Sigmoid colon (tissue), 7 donors: ENCODE measurements around the gene STPG1. TPM values are rescaled to one million over a fixed set of nuclear protein-coding genes. Genes with fewer than 3 reads are reported as not detected.

Experiments used
- DNase-seq: peaks from one replicate; pipeline ENCODE4 v3.0.0-alpha.2; 2019
- H3K27ac ChIP-seq, 4 donors: fragments of 200-600 bp; sonication (generic); one replicate each; pipeline ENCODE4 v1.5.1; 2016 to 2019; ENCODE audit warnings: mild to moderate bottlenecking in 1 of 4
- H3K27me3 ChIP-seq, 3 donors: fragments of 200-600 bp; sonication (generic); one replicate each; pipeline ENCODE4 v1.5.1; 2019; ENCODE audit warnings: mild to moderate bottlenecking in 1 of 3
- H3K36me3 ChIP-seq, 4 donors: fragments of 200-600 bp; sonication (generic); one replicate each; pipeline ENCODE4 v1.5.1; 2016 to 2019
- H3K4me1 ChIP-seq, 4 donors: fragments of 200-600 bp; sonication (generic); one replicate each; pipeline ENCODE4 v1.5.1; 2017 to 2019
- H3K4me3 ChIP-seq, 4 donors: fragments of 200-600 bp; sonication (generic); one replicate each; pipeline ENCODE4 v1.5.1; 2017 to 2019; ENCODE audit warnings: mild to moderate bottlenecking in 2 of 4, moderate library complexity in 1 of 4
- H3K9me3 ChIP-seq, 4 donors: fragments of 200-600 bp in 3 of 4; sonication (generic) in 3 of 4; one replicate each; pipeline versions ENCODE4 v1.5.1 to v1.6.1; 2013 to 2019
- CTCF ChIP-seq, 4 experiments: fragments of 450-650 bp in 3 of 4; fragments of 200-600 bp in 1 of 4; IDR thresholded peaks; one replicate each; pipeline ENCODE4 v1.5.1; 2016 to 2019; ENCODE audit warnings: antibody characterized with exemption in 4 of 4, mild to moderate bottlenecking in 3 of 4, moderate library complexity in 2 of 4
- EP300 ChIP-seq, 4 donors: sonication (generic); formaldehyde crosslinking; IDR thresholded peaks; one replicate each; pipeline ENCODE4 v1.6.1; 2017; ENCODE audit warnings: antibody characterized with exemption in 4 of 4
- POLR2A ChIP-seq, 2 donors: fragments of 450-650 bp; IDR thresholded peaks; one replicate each; pipeline ENCODE4 v1.6.1; 2016; ENCODE audit warnings: antibody characterized with exemption in 2 of 2, mild to moderate bottlenecking in 2 of 2, moderate library complexity in 2 of 2
- POLR2AphosphoS5 ChIP-seq, 4 donors: sonication (generic); formaldehyde crosslinking; IDR thresholded peaks; one replicate each; pipeline ENCODE4 v1.6.1; 2017; ENCODE audit warnings: antibody characterized with exemption in 4 of 4
- WGBS, 2 donors: extraction: QIAGEN DNeasy Blood & Tissue Kit; methylation state at CpG; one replicate each; pipeline ENCODE4 v1.1.7; 2013; 5-methylcytosine and 5-hydroxymethylcytosine counted together
- intact Hi-C: fragments of 100-400 bp; cut with DNase I; formaldehyde crosslinking; loops from one replicate; pipeline ENCODE4 v1.15.1; 2023
- polyA plus RNA-seq, 3 donors: library from polyadenylated mRNA; stranded (reverse); fragments of 200-250 nt; gene quantifications; one replicate each; pipeline ENCODE4 v1.2.3, GENCODE V29; 2013
- total RNA-seq, 4 donors: library from RNA; depleted of rRNA; stranded (reverse); fragments of >200 nt; gene quantifications; one replicate each; pipeline ENCODE4 v1.1.0, GENCODE V29; 2016
- donor health status: healthy with polysubstance abuse.
- donor health status: Bipolar disorder and iron deficiency.
- donor health status: healthy.

STPG1 gene
- total and polyA plus RNA-seq, 7 donors, result 2.3 to 12.7 (median 4.6) TPM

- DNase-seq, result no peak
- Histone ChIP-seq H3K27me3 (peaks cover 3 to 37% (median 12%) of the 10 kb centered on the region in 3 donors), H3K4me1 (peaks cover 0 to 14% (median 9%) of the 10 kb centered on the region in 4 donors), H3K9me3 (no peaks in the 10 kb centered on the region), H3K27ac (no peak overlapping the region), H3K4me3 (no peak overlapping the region), H3K36me3 (no peaks in the 10 kb centered on the region)
- WGBS, 2 donors, result 69 to 73% methylated on average over 3 of the region's 3 CpGs
- intact Hi-C loops, result no loop called here
- TF ChIP-seq POLR2A (IDR thresholded peaks at IDR 0.05) (no peak), CTCF (IDR thresholded peaks at IDR 0.05) (no peak), EP300 (IDR thresholded peaks at IDR 0.05) (no peak), POLR2AphosphoS5 (IDR thresholded peaks at IDR 0.05) (no peak)
Measured at GRCh38 chr1:24316645-24317044, 96.9 kb downstream of the STPG1 start.

DNA sequence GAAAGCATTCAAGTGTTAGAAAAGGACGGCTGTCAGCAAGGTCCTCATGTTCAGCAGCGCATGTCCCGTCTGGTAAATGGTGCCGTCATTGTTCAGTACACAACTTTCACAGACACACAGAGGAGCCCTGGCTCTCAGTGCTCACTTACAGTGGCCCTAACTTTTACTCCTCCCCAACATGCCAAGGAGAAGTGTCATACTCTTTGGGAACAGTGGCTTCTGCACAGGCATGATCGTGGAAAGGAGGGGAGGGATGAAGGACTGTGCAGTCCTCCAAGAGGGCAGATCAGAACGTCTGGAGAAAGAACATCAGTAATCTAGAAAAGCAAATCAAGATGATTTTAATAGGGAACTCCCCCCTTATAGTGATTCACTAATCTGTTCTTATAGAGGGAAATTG lies 98.2 kb downstream of the STPG1 start:
- H3K4me3 ChIP-seq, result no peak overlapping the region
- H3K9me3 ChIP-seq, result no peaks in the 10 kb centered on the region
- H3K27me3 ChIP-seq, result peaks cover 3 to 37% (median 12%) of the 10 kb centered on the region in 3 donors
- DNase-seq, result no peak
- no peak for TF ChIP-seq EP300 (IDR thresholded peaks at IDR 0.05)
- no peak for TF ChIP-seq POLR2A (IDR thresholded peaks at IDR 0.05)
- WGBS, 2 donors, result 77 to 78% methylated on average over 6 of the region's 6 CpGs
- intact Hi-C loops, result no loop called here
- no peaks in the 10 kb centered on the region for H3K36me3 ChIP-seq
- peaks cover 0 to 8% (median 3%) of the 10 kb centered on the region in 4 donors for H3K4me1 ChIP-seq
- H3K27ac ChIP-seq, result no peak overlapping the region

DNA sequence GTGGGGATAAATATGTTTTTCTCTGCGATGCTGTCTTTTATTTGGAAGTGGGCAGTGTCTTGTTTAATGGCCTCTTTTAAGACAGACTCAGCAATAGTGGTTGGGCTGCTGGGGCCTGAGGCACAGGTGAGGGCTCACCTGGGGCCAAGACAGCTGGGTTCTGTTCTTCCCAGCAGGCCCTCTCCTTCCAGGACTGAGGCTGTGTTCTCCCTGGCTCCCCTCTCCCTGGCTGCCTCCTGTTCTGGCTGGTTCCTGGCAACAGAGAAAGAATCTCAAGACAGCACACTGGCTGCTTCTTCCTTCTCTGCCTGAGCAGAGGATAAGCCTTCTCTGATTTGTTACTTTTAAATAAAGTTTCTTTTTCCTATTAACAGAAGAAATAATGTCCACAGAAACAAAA lies 101.8 kb downstream of the STPG1 start:
- peaks cover under 1 to 9% (median 3%) of the 10 kb centered on the region in 3 donors for H3K27me3 ChIP-seq
- no peaks in the 10 kb centered on the region for H3K36me3 ChIP-seq
- intact Hi-C loops, result no loop called here
- no peak overlapping the region for H3K4me3 ChIP-seq
- H3K27ac ChIP-seq, result no peak overlapping the region
- TF ChIP-seq POLR2AphosphoS5 (IDR thresholded peaks at IDR 0.05), result no peak
- TF ChIP-seq EP300 (IDR thresholded peaks at IDR 0.05), result no peak
- TF ChIP-seq POLR2A (IDR thresholded peaks at IDR 0.05), result no peak
- TF ChIP-seq CTCF (IDR thresholded peaks at IDR 0.05), result no peak
- no peaks in the 10 kb centered on the region for H3K4me1 ChIP-seq
- WGBS, 2 donors, result 76 to 82% methylated on average over 1 of the region's 1 CpG
- H3K9me3 ChIP-seq, result no peaks in the 10 kb centered on the region
- DNase-seq, result no peak

- DNase-seq, result no peak
- intact Hi-C loops, result no loop called here
- Histone ChIP-seq H3K27me3 (peaks cover 0 to 8% (median 3%) of the 10 kb centered on the region in 3 donors), H3K4me1 (no peaks in the 10 kb centered on the region), H3K9me3 (no peaks in the 10 kb centered on the region), H3K4me3 (no peak overlapping the region), H3K27ac (no peak overlapping the region), H3K36me3 (no peaks in the 10 kb centered on the region)
- TF ChIP-seq EP300 (IDR thresholded peaks at IDR 0.05) (no peak), POLR2A (IDR thresholded peaks at IDR 0.05) (no peak), CTCF (IDR thresholded peaks at IDR 0.05) (no peak)
- 75 to 88% methylated on average over 3 of the region's 3 CpGs for whole genome bisulfite sequencing, 2 donors
Measured at GRCh38 chr1:24311234-24311633, 102.3 kb downstream of the STPG1 start.

- 93 to 94% methylated on average over 4 of the region's 4 CpGs for WGBS, 2 donors
- Histone ChIP-seq H3K36me3 (no peaks in the 10 kb centered on the region), H3K9me3 (no peaks in the 10 kb centered on the region), H3K4me3 (no peak overlapping the region), H3K4me1 (no peaks in the 10 kb centered on the region), H3K27me3 (peaks cover 0 to 3% (median 2%) of the 10 kb centered on the region in 3 donors), H3K27ac (no peak overlapping the region)
- no peak for TF ChIP-seq POLR2AphosphoS5 (IDR thresholded peaks at IDR 0.05)
- no peak for TF ChIP-seq EP300 (IDR thresholded peaks at IDR 0.05)
- TF ChIP-seq POLR2A (IDR thresholded peaks at IDR 0.05), result no peak
- no peak for TF ChIP-seq CTCF (IDR thresholded peaks at IDR 0.05)
- intact Hi-C loops, result no loop called here
- no peak for DNase-seq
Measured at GRCh38 chr1:24309762-24310485, 103.7 kb downstream of the STPG1 start.
